Stimulated activated CD8-positive, alpha-beta memory T cell treated with anti-CD3 and anti-CD28 coated beads, Interleukin-15, amount 100 ng/mL, for 1 hour (primary cell): ENCODE data around the gene NUDT9.
"Not testable (repeated sequence)": the region's sequence is repeated elsewhere in the genome, so short reads cannot be mapped to it uniquely, and the experiment has no call there.

Experiments
- DNase-seq: peaks from one replicate; pipeline ENCODE4 v3.0.0-alpha.2; 2020; ENCODE audit warnings: low read depth

The NUDT9 gene

GRCh38 chr4:87422104-87423052 lies at the start of gene NUDT9:
NUDT9 (plus strand) TSS chr4:87422573; CDS start chr4:87422906, 333 bp downstream.
- peak; percentile 71 for DNase-seq

- DNase-seq = no peak
Observed at GRCh38 chr4:87375719-87376291, 46.6 kb upstream of the NUDT9 start.

- no peak for DNase-seq
Observed at GRCh38 chr4:87377816-87378215, 44.6 kb upstream of the NUDT9 start.

GRCh38 chr4:87382116-87382515 lies 40.3 kb upstream of the NUDT9 start:
- no peak for DNase-seq

GRCh38 chr4:87382931-87383330 lies 39.4 kb upstream of the NUDT9 start:
- no peak for DNase-seq

GRCh38 chr4:87384466-87385132 lies 37.8 kb upstream of the NUDT9 start:
- DNase-seq = not testable (repeated sequence)

GRCh38 chr4:87387237-87387636 lies 35.1 kb upstream of the NUDT9 start:
- DNase-seq = no peak

- no peak for DNase-seq
Observed at GRCh38 chr4:87388901-87389300, 33.5 kb upstream of the NUDT9 start.

GRCh38 chr4:87390055-87390454 lies 32.3 kb upstream of the NUDT9 start:
- not testable (repeated sequence) for DNase-seq

GRCh38 chr4:87390551-87390890 lies 31.9 kb upstream of the NUDT9 start:
- DNase-seq = no peak

- DNase-seq = peak; percentile 65
Observed at GRCh38 chr4:87390891-87391575, 31.3 kb upstream of the NUDT9 start, which contains the start of gene HSD17B11. HSD17B11 (minus strand) TSS chr4:87391188; CDS start chr4:87391070, 118 bp downstream.

GRCh38 chr4:87391576-87392054 lies 30.8 kb upstream of the NUDT9 start:
- no peak for DNase-seq

GRCh38 chr4:87392183-87392582 lies 30.2 kb upstream of the NUDT9 start:
- DNase-seq = no peak

GRCh38 chr4:87395073-87395472 lies 27.3 kb upstream of the NUDT9 start:
- not testable (repeated sequence) for DNase-seq

- DNase-seq = not testable (repeated sequence)
Observed at GRCh38 chr4:87395851-87396250, 26.5 kb upstream of the NUDT9 start.

GRCh38 chr4:87399148-87399547 lies 23.2 kb upstream of the NUDT9 start:
- DNase-seq = no peak

- DNase-seq = no peak
Observed at GRCh38 chr4:87399954-87400353, 22.4 kb upstream of the NUDT9 start.

- not testable (repeated sequence) for DNase-seq
Observed at GRCh38 chr4:87403732-87404131, 18.6 kb upstream of the NUDT9 start.

- DNase-seq = no peak
Observed at GRCh38 chr4:87405211-87405820, 17.1 kb upstream of the NUDT9 start.

GRCh38 chr4:87406462-87406861 lies 15.9 kb upstream of the NUDT9 start:
- DNase-seq = no peak

- not testable (repeated sequence) for DNase-seq
Observed at GRCh38 chr4:87406902-87407301, 15.5 kb upstream of the NUDT9 start.
